HT-29 (cell line): ENCODE results near the gene LYPD4. TPM values are rescaled to one million over a fixed set of nuclear protein-coding genes. Genes with fewer than 3 reads are reported as not detected.
"Not testable (repeated sequence)": the region's sequence is repeated elsewhere in the genome, so short reads cannot be mapped to it uniquely, and the experiment has no call there.

ENCODE experiments used
- DNase-seq: peaks from one replicate; pipeline ENCODE4 v3.0.0-alpha.2; 2015; ENCODE audit warnings: low spot score
- small RNA-seq: library from RNA; depleted of rRNA; stranded (forward); fragments of <200 nt; gene quantifications from one replicate; pipeline ENCODE3, GENCODE V24; 2014
- total RNA-seq: library from RNA; depleted of rRNA; stranded (reverse); fragments of >200 nt; shearing (Covaris generic); gene quantifications from 2 replicates; pipeline ENCODE4 v1.2.3, GENCODE V29; 2014; rRNA removed

Gene LYPD4
- total RNA-seq, 1 experiment from 2014 or later: not detected

DNA sequence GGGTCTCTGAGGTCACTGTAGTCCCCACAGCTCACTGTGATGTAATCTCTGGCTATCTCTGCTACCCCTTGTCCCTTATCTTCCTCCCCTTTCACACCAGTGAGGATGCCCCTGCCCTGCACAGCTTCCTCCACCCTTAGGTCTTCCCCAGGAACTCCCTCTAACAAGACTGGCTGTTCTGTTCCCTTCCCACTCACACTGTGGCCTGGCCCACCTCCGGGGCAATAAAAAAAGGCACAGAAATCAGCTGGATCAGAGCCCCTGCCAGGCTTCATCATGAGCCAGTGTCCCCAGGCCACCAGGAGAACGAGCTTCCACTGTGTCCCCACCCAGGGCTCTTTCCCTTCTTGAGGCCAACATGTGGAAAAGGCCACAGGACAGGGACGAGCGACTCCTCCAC lies 43.5 kb downstream of the LYPD4 start:
- DNase-seq: no peak

- DNase-seq: peak; percentile 64
Observed at GRCh38 chr19:41799444-41800000, 45.0 kb downstream of the LYPD4 start.

GRCh38 chr19:41796901-41797300 lies 47.6 kb downstream of the LYPD4 start:
- no peak for DNase-seq

DNA sequence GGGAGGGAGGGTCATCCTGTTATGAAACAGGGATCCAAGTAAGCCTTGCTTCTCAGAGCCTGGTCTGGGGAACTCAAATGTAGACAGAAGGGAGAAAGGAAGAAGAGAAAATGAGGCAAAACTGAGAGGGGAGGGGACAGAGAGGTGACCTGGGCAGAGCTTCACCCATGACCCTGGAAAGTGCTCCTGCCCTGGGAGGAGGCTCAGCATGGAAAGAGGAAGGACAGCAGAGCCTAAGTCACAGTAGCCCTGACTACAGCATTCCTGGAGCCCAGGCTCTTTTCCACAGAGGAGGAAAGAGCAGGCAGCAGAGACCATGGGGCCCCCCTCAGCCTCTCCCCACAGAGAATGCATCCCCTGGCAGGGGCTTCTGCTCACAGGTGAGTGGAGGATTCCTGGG lies 48.1 kb downstream of the LYPD4 start, which contains the start of gene CEACAM3:
CEACAM3 (plus strand) TSS at position 226 of the 400 bp plus-strand sequence; CDS start at position 317, 91 bp downstream.
- no peak for DNase-seq

GRCh38 chr19:41795031-41795461 lies 49.4 kb downstream of the LYPD4 start:
- DNase-seq: peak; percentile 92

- no peak for DNase-seq
Observed at GRCh38 chr19:41793414-41793727, 51.1 kb downstream of the LYPD4 start.

- peak; percentile 86 for DNase-seq
Observed at GRCh38 chr19:41792513-41793413, 51.7 kb downstream of the LYPD4 start.

GRCh38 chr19:41789053-41789452 lies 55.4 kb downstream of the LYPD4 start:
- not testable (repeated sequence) for DNase-seq

DNA sequence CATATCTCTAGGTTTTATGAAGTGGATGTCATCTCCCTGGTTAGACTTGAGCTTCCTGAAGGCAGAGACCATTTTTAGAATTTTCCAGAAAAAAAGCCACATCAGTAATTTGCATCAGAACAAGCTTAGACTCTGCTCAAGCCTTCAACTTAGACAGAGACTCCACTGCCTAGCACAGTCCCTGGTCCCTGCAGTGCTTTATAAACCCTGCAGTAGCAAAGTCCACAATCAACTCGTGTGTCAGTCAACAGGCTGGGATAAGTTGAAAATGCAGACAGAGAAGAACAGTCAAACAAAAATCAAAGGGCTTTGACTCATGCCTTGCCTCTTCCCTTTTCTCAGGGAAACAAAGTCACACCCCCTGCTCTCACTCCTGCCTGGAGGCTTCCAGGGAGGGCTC lies 56.0 kb downstream of the LYPD4 start:
- DNase-seq: not testable (repeated sequence)

Small RNAs within 50 kb of the gene (small RNA-seq; reads per million reads assigned to genes)
- not detected for gene MIR6797

Other genes starting within 250 kb of the LYPD4 start
- gene CEACAM4, start 217.6 kb downstream of the LYPD4 start, total RNA-seq: not detected in 2 replicates
- gene CEACAM7, start 156.4 kb downstream of the LYPD4 start, total RNA-seq: 0.92 TPM in 1 of 2 replicates, not detected in the other
- gene CEACAM5, start 136.1 kb downstream of the LYPD4 start, total RNA-seq: 3.2 and 3.8 TPM in 2 replicates
- 11.0 and 13.4 TPM in 2 replicates for gene CEACAM6, start 89.2 kb downstream of the LYPD4 start, total RNA-seq
- not detected in 2 replicates for gene CEACAM3, start 48.1 kb downstream of the LYPD4 start, total RNA-seq
- not detected in 2 replicates for gene DMRTC2, start 359 bp upstream of the LYPD4 start, total RNA-seq
- 4,362 and 4,557 TPM in 2 replicates for gene RPS19, start 15.6 kb upstream of the LYPD4 start, total RNA-seq
- 0.81 and 1.4 TPM in 2 replicates for gene CD79A, start 32.6 kb upstream of the LYPD4 start, total RNA-seq
- 189 and 199 TPM in 2 replicates for gene ARHGEF1, start 38.5 kb upstream of the LYPD4 start, total RNA-seq
- gene ERFL, start 83.8 kb upstream of the LYPD4 start, total RNA-seq: 0.39 and 0.64 TPM in 2 replicates
- gene RABAC1, start 114.6 kb upstream of the LYPD4 start, total RNA-seq: 232 and 234 TPM in 2 replicates
- 0.10 and 0.66 TPM in 2 replicates for gene ATP1A3, start 149.5 kb upstream of the LYPD4 start, total RNA-seq
- 0.21 TPM in 1 of 2 replicates, not detected in the other for gene GRIK5, start 225.5 kb upstream of the LYPD4 start, total RNA-seq
- 44.5 and 48.5 TPM in 2 replicates for gene ZNF574, start 231.5 kb upstream of the LYPD4 start, total RNA-seq